HG02678 (cell line): ENCODE results near the gene ZNF775.

Experiments
- ATAC-seq: cut with Tn5 transposase; IDR thresholded peaks from one replicate; pipeline ENCODE4 v1.9.1; 2021; ENCODE audit warnings: mild to moderate bottlenecking, moderate library complexity; ENCODE audit not compliant: unreplicated experiment

ZNF775 gene

GRCh38 chr7:150432915-150433892, 54.1 kb downstream of the ZNF775 start:
- peak; percentile 30 for ATAC-seq

GRCh38 chr7:150434240-150434639, 55.1 kb downstream of the ZNF775 start:
- no peak for ATAC-seq

- ATAC-seq: no peak
Measured at GRCh38 chr7:150435047-150435389, 55.9 kb downstream of the ZNF775 start.

- ATAC-seq: peak; percentile 90
Measured at GRCh38 chr7:150435390-150436073, 56.4 kb downstream of the ZNF775 start.

- ATAC-seq: no peak
Measured at GRCh38 chr7:150439967-150440366, 60.8 kb downstream of the ZNF775 start.

GRCh38 chr7:150441524-150441923, 62.4 kb downstream of the ZNF775 start:
- ATAC-seq: no peak

GRCh38 chr7:150442811-150443210, 63.7 kb downstream of the ZNF775 start:
- no peak for ATAC-seq

- no peak for ATAC-seq
Measured at GRCh38 chr7:150443793-150444540, 64.8 kb downstream of the ZNF775 start.

- no peak for ATAC-seq
Measured at GRCh38 chr7:150444674-150445365, 65.7 kb downstream of the ZNF775 start.

- no peak for ATAC-seq
Measured at GRCh38 chr7:150446288-150446938, 67.3 kb downstream of the ZNF775 start.
